ENCODE measurements around the gene UCP2. TPM values are rescaled to one million over a fixed set of nuclear protein-coding genes. Genes with fewer than 3 reads are reported as not detected.

Gene UCP2
- total and polyA plus RNA-seq, 9 of the 15 experiments (the other 6 are each of a cell fraction or from before 2014, with no cell fraction given): 19.2 to 216 (median 87.9) TPM

DNA sequence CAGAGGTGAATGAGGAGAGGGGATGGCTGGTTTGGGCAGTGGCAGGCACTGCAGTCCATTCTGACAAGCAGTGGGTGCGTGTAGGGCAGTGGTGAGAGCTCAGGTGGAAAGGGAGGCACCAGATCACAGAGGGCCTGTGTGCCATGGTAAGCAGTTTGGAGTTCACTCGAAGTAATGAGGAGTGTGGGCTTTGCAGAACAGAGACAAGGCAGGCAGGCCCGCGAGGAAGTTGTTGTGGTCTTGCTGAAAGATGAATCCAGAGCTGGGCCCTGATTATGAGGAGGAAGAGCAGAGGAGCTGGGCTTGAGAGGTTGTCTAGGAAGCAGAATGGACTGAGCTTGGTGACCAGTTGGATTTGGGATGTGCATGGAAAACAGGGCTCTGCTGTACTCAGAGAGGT lies 33.4 kb downstream of the UCP2 start:
- Histone ChIP-seq H3K9me3 (replicated peaks; ENCODE audit: control insufficient read depth, insufficient read depth, low read depth, low read length) (peaks cover 3% of the 10 kb centered on the region; the same call in 1 of the 2 replicates), H3K9me1 (ENCODE audit: control insufficient read depth, insufficient read depth, low read length) (no peaks in the 10 kb centered on the region), H3K79me2 (ENCODE audit: control insufficient read depth, insufficient read depth, low read length) (no peaks in the 10 kb centered on the region), H3K27me3 (ENCODE audit: control insufficient read depth in 2 of 2, insufficient read depth in 2 of 2, low read length in 2 of 2) (no peaks in the 10 kb centered on the region; a peak in 1 of 5 replicates), H3K36me3 (ENCODE audit: control insufficient read depth, insufficient read depth, low read length) (no peaks in the 10 kb centered on the region), H2AFZ (ENCODE audit: low read depth, low read length) (no peak overlapping the region), H3K4me2 (ENCODE audit: insufficient read depth, low read length) (no peak overlapping the region), H3K9ac (ENCODE audit: insufficient read depth in 1 of 2, low read depth in 2 of 2, low read length in 2 of 2) (peak overlapping the region in 1 of 2 experiments; percentile 27; a peak in 1 of 4 replicates), H3K27ac (ENCODE audit: extremely low read depth, low read depth, low read length) (no peak overlapping the region), H3K4me3 (no peak overlapping the region), H4K20me1 (replicated peaks; ENCODE audit: control insufficient read depth, insufficient read depth, low read length) (no peaks in the 10 kb centered on the region), H3K4me1 (replicated peaks in 1 of 2; ENCODE audit: control insufficient read depth in 2 of 2, insufficient read depth in 2 of 2, low read length in 2 of 2) (no peaks in the 10 kb centered on the region; a peak in 1 of 5 replicates)
- DNase-seq (ENCODE audit: extremely low read depth in 1 of 4, low spot score in 3 of 4) (no peak), ATAC-seq (no peak), FAIRE-seq (no peak)
- BruUV-seq (replicated peaks): no TSS peak
- WGBS (ENCODE audit: insufficient coverage, low coverage, missing lambda C conversion rate): 17% methylated on average over 2 of the region's 4 CpGs
- in situ Hi-C loops (cut with MboI): no loop called here
- CTCF ChIA-PET (ENCODE audit: low intra/inter-chr PET ratio): no interaction called here
- TF ChIP-seq PRMT5 (CRISPR knock-in tag; IDR thresholded peaks at IDR 0.05) (no peak), KLF13 (tag; IDR thresholded peaks at IDR 0.05; ENCODE audit: borderline replicate concordance, low read depth) (no peak), ELK3 (CRISPR knock-in tag; IDR thresholded peaks at IDR 0.05) (no peak), MYC (IDR thresholded peaks at IDR 0.05; ENCODE audit: low read depth, low read length) (no peak), MYC (CRISPR knock-in tag; IDR thresholded peaks at IDR 0.05; ENCODE audit: borderline replicate concordance, low read depth) (no peak)
- POLR2A ChIA-PET: interaction anchor here (1.0 to 1.1 kb wide), 2 partner anchors 8 to 21 kb away, joined by 3 to 5 read pairs; no protein-coding TSS in a partner anchor
- intact Hi-C loops (cut with micrococcal nuclease): no loop called here

All from K562 (cell line).